ENCODE results near the gene GALNT10. TPM values are rescaled to one million over a fixed set of nuclear protein-coding genes. Genes with fewer than 3 reads are reported as not detected.

Gene GALNT10
- total and polyA plus RNA-seq, 9 of the 15 experiments (the other 6 are each of a cell fraction or from before 2014, with no cell fraction given): 4.6 to 37.1 (median 13.3) TPM

DNA sequence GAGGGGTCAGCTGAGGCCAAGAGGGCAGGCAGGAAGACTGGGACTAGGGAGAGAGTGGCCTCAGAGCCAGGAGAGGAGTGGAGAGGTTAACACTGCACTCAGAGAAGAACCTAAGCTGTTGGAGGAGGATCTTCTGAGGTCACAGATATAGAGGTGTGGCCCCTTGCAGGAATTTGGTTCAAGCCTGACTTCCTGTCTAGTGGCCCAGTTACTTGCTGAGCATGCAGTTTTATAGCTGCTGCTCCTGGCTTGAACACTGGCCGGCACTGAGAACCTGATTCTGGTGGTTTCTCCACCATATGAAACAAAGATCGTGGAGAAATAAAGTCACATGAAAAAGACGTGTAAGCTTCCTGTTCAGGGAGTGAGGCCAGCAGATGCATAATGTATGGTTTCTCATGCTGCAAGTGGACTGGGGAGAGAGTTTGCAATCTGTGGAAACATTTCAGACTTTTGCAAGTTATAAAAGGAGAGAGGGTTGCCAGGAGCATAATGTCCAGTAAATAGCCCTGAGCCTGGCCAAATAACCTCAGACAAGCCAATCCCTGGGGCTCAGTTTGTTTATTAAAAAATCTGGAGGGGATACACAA is 82.6 kb downstream of the GALNT10 start (continued):
- TF ChIP-seq LCOR (CRISPR knock-in tag; IDR thresholded peaks at IDR 0.05) (0 out of 2 replicates have a peak, but pooled peaks have one; percentile 22), ATF1 (CRISPR knock-in tag; IDR thresholded peaks at IDR 0.05) (no peak), ATF1 (tag; IDR thresholded peaks at IDR 0.05) (0 out of 2 replicates have a peak, but pooled peaks have one; percentile 25), ZNF316 (IDR thresholded peaks at IDR 0.05) (peak; percentile 99), ETV1 (tag; conservative IDR thresholded peaks at IDR 0.05; ENCODE audit: low read depth) (peak; percentile 22; the same call in 1 of the 2 replicates), RAD21 (CRISPR knock-in tag; conservative IDR thresholded peaks at IDR 0.05 in 1 of 2, IDR thresholded peaks at IDR 0.05 in 1 of 2) (0 out of 4 replicates have a peak, but pooled peaks of 1 of the 2 experiments have one; percentile 12)

DNA sequence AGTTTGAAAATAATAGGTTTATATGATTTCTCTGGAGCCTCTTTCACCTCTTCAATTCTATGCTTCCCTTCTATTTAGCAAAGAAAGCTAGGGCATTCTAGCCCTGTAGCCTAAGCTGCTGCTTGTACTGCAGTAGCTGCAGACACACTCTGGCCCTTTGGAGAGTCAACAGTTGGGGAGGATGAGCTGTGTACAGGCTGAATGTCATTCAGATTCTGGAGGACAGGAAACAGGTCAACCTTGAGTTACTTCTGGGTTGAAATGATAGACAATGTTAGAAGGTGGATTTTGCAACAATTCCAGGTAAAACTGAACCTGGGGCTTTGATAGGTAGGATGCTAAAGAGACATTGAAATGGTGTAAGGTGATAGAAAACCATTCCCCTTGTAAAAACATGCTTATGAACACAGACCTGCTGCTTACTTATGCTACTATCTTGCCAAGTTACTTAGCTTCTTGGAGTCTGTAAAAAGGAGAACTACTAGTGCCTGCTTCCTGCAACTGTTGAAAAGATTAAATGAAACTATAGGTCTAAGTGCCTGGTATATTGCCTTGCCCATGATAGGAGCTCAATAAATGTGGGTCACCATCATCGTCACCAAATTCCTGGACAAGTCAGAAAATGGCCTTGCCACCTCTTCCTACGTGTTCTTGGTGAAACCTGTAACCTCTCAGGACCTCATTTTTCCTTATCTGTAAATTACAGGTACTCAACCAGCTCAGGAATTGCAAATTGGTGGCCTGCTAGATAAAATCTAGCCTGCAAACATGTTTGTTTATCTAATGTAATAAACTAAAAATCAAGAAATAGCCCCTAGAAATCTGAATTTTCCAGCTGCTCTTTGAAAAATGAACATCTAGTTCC is 83.7 kb downstream of the GALNT10 start:
- no TSS peak for BruUV-seq (replicated peaks)
- FAIRE-seq: no peak
- no peak overlapping the region for H3K9ac ChIP-seq (ENCODE audit: insufficient read depth in 1 of 2, low read depth in 2 of 2, low read length in 2 of 2)
- no peaks in the 10 kb centered on the region for H3K79me2 ChIP-seq (ENCODE audit: control insufficient read depth, insufficient read depth, low read length)
- H4K20me1 ChIP-seq (replicated peaks; ENCODE audit: control insufficient read depth, insufficient read depth, low read length): no peaks in the 10 kb centered on the region
- ATAC-seq: no peak
- H3K4me2 ChIP-seq (ENCODE audit: insufficient read depth, low read length): no peak overlapping the region
- intact Hi-C loops (cut with micrococcal nuclease): no loop called here
- CTCF ChIA-PET (ENCODE audit: low intra/inter-chr PET ratio): no interaction called here
- H3K27ac ChIP-seq (ENCODE audit: extremely low read depth, low read depth, low read length): no peak overlapping the region
- H3K36me3 ChIP-seq (ENCODE audit: control insufficient read depth, insufficient read depth, low read length): no peaks in the 10 kb centered on the region
- H2AFZ ChIP-seq (ENCODE audit: low read depth, low read length): no peak overlapping the region
- 53% methylated on average over 2 of the region's 2 CpGs for WGBS (ENCODE audit: insufficient coverage, low coverage, missing lambda C conversion rate)
- DNase-seq (ENCODE audit: extremely low read depth in 1 of 4, low spot score in 3 of 4): no peak
- no peaks in the 10 kb centered on the region for H3K9me1 ChIP-seq (ENCODE audit: control insufficient read depth, insufficient read depth, low read length)
- no peaks in the 10 kb centered on the region for H3K9me3 ChIP-seq (replicated peaks; ENCODE audit: control insufficient read depth, insufficient read depth, low read depth, low read length)
- POLR2A ChIA-PET: interaction anchor here (1.0 to 1.5 kb wide), 3 partner anchors 9 to 148 kb away, joined by 3 to 5 read pairs (median 4); no protein-coding TSS in a partner anchor
- H3K27me3 ChIP-seq (ENCODE audit: control insufficient read depth in 2 of 2, insufficient read depth in 2 of 2, low read length in 2 of 2): no peaks in the 10 kb centered on the region
- H3K4me3 ChIP-seq: no peak overlapping the region
- peaks cover 24 to 56% of the 10 kb centered on the region in 2 experiments for H3K4me1 ChIP-seq (replicated peaks in 1 of 2; ENCODE audit: control insufficient read depth in 2 of 2, insufficient read depth in 2 of 2, low read length in 2 of 2)
- in situ Hi-C loops (cut with MboI): no loop called here
- TF ChIP-seq, protein P1, sequence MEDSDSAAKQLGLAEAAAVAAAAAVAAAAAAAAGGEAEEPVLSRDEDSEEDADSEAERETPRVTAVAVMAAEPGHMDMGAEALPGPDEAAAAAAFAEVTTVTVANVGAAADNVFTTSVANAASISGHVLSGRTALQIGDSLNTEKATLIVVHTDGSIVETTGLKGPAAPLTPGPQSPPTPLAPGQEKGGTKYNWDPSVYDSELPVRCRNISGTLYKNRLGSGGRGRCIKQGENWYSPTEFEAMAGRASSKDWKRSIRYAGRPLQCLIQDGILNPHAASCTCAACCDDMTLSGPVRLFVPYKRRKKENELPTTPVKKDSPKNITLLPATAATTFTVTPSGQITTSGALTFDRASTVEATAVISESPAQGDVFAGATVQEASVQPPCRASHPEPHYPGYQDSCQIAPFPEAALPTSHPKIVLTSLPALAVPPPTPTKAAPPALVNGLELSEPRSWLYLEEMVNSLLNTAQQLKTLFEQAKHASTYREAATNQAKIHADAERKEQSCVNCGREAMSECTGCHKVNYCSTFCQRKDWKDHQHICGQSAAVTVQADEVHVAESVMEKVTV (CRISPR knock-in tag; IDR thresholded peaks at IDR 0.05): no peak
- TF ChIP-seq RBM17 (IDR thresholded peaks at IDR 0.05; ENCODE audit: borderline replicate concordance, low read depth, low read length) (no peak), NFE2L1 (tag; IDR thresholded peaks at IDR 0.05; ENCODE audit: borderline replicate concordance, low read depth) (no peak), BRF1 (IDR thresholded peaks at IDR 0.05; ENCODE audit: borderline replicate concordance, extremely low read depth, insufficient read length) (no peak), PML (IDR thresholded peaks at IDR 0.05; ENCODE audit: low read length) (no peak), DNMT1 (IDR thresholded peaks at IDR 0.05) (no peak), GATAD2B (IDR thresholded peaks at IDR 0.05; ENCODE audit: borderline replicate concordance) (no peak), ZNF75A (CRISPR knock-in tag; IDR thresholded peaks at IDR 0.05) (no peak)
- TF ChIP-seq, protein P2, sequence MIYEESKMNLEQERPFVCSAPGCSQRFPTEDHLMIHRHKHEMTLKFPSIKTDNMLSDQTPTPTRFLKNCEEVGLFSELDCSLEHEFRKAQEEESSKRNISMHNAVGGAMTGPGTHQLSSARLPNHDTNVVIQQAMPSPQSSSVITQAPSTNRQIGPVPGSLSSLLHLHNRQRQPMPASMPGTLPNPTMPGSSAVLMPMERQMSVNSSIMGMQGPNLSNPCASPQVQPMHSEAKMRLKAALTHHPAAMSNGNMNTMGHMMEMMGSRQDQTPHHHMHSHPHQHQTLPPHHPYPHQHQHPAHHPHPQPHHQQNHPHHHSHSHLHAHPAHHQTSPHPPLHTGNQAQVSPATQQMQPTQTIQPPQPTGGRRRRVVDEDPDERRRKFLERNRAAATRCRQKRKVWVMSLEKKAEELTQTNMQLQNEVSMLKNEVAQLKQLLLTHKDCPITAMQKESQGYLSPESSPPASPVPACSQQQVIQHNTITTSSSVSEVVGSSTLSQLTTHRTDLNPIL (CRISPR knock-in tag; IDR thresholded peaks at IDR 0.05): no peak

All from K562 (cell line).